Astrocyte (in vitro differentiated cells and primary cell): ENCODE data around the gene SYPL2.

Source experiments
- CTCF ChIP-seq: IDR thresholded peaks from 2 replicates; pipeline ENCODE4 v1.5.1; 2011; ENCODE audit warnings: low read depth, mild to moderate bottlenecking, inconsistent platforms, low read length, moderate library complexity; ENCODE audit not compliant: insufficient read depth
- EZH2 ChIP-seq: IDR thresholded peaks from 2 replicates; pipeline ENCODE4 v1.6.1; 2012; ENCODE audit warnings: mild to moderate bottlenecking, low read length, inconsistent platforms; ENCODE audit not compliant: insufficient read depth

GRCh38 chr1:109527098-109527811, 60.9 kb downstream of the SYPL2 start:
- TF ChIP-seq CTCF (no peak), EZH2 (no peak)
